Measurements from ENCODE around the gene BTD. TPM values are rescaled to one million over a fixed set of nuclear protein-coding genes. Genes with fewer than 3 reads are reported as not detected.

Gene BTD
- total and polyA plus RNA-seq, 2 donors (not counting 3 experiments of a cell fraction or from before 2014, with no cell fraction given) = 20.3 to 32.2 TPM

DNA sequence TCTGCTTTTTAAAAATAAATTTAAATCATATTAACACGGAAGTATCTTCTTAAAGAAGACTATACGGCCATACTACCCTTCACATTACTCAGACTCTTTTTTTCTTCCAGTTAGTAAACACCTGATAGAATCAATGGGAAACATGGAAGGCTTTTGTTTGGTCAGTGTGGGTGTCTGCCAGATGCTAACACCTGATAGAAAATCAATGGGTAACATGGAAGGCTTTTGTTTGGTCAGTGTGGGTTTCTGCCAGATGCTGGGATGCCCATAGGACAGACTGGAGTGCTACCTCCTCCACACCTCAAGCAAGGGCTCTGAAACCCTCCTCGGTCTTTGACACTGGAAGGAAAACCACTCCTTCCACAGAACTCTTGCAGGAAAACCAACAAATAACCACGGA, 29.4 kb upstream of the BTD start:
- no peaks in the 10 kb centered on the region for H3K27me3 ChIP-seq (ENCODE audit: control insufficient read depth in 2 of 2, insufficient read depth in 2 of 2, low read length in 2 of 2)
- no peak overlapping the region for H3K9ac ChIP-seq (replicated peaks; ENCODE audit: extremely low read depth, insufficient read depth, low read length)
- CTCF ChIA-PET = no interaction called here
- TF ChIP-seq MYC (IDR thresholded peaks at IDR 0.05; ENCODE audit: low read depth, low read length) = no peak
- TF ChIP-seq, protein P1, sequence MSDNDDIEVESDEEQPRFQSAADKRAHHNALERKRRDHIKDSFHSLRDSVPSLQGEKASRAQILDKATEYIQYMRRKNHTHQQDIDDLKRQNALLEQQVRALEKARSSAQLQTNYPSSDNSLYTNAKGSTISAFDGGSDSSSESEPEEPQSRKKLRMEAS (IDR thresholded peaks at IDR 0.05; ENCODE audit: insufficient read depth, insufficient read length) = no peak
- TF ChIP-seq FOS (IDR thresholded peaks at IDR 0.05; ENCODE audit: borderline replicate concordance, insufficient read depth, low read length) = no peak
- TF ChIP-seq, protein P2, sequence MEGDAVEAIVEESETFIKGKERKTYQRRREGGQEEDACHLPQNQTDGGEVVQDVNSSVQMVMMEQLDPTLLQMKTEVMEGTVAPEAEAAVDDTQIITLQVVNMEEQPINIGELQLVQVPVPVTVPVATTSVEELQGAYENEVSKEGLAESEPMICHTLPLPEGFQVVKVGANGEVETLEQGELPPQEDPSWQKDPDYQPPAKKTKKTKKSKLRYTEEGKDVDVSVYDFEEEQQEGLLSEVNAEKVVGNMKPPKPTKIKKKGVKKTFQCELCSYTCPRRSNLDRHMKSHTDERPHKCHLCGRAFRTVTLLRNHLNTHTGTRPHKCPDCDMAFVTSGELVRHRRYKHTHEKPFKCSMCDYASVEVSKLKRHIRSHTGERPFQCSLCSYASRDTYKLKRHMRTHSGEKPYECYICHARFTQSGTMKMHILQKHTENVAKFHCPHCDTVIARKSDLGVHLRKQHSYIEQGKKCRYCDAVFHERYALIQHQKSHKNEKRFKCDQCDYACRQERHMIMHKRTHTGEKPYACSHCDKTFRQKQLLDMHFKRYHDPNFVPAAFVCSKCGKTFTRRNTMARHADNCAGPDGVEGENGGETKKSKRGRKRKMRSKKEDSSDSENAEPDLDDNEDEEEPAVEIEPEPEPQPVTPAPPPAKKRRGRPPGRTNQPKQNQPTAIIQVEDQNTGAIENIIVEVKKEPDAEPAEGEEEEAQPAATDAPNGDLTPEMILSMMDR (IDR thresholded peaks at IDR 0.05; ENCODE audit: extremely low read depth in 1 of 2, insufficient read depth in 1 of 2, low read depth in 1 of 2, low read length in 2 of 2) = no peak
- no peak for TF ChIP-seq GATA2 (IDR thresholded peaks at IDR 0.05; ENCODE audit: insufficient read depth, insufficient read length, low read depth, low read length)
- H3K79me2 ChIP-seq (ENCODE audit: control insufficient read depth, insufficient read depth, low read length) = no peaks in the 10 kb centered on the region
- DNase-seq (ENCODE audit: low read depth, low spot score) = no peak
- no peak overlapping the region for H2AFZ ChIP-seq (ENCODE audit: low read depth, low read length)
- no peak overlapping the region for H3K4me3 ChIP-seq (replicated peaks in 1 of 3; ENCODE audit: insufficient read depth in 1 of 3, low read depth in 1 of 3, low read length in 3 of 3)
- peaks cover 4 to 7% of the 10 kb centered on the region in 2 experiments for H3K36me3 ChIP-seq (ENCODE audit: control insufficient read depth in 2 of 2, extremely low read depth in 1 of 2, insufficient read depth in 2 of 2, low read length in 2 of 2)
- dilution Hi-C loops (cut with MboI; ENCODE audit: extremely low pct_ligation_motif_present, low sequenced_read_pairs) (no loop called here), intact Hi-C loops (cut with micrococcal nuclease) (no loop called here)
- no peaks in the 10 kb centered on the region for H4K20me1 ChIP-seq (replicated peaks; ENCODE audit: control insufficient read depth, extremely low read depth, insufficient read depth, low read length)
- no peak for FAIRE-seq
- BruUV-seq (replicated peaks) = no TSS peak
- H3K9me3 ChIP-seq (replicated peaks; ENCODE audit: control insufficient read depth, insufficient read depth, low read length) = no peaks in the 10 kb centered on the region
- H3K27ac ChIP-seq (ENCODE audit: insufficient read depth, low read depth, low read length) = no peak overlapping the region
- H3K4me2 ChIP-seq (ENCODE audit: insufficient read depth, low read length) = no peak overlapping the region
- POLR2A ChIA-PET = no interaction called here
- no peaks in the 10 kb centered on the region for H3K4me1 ChIP-seq (ENCODE audit: control insufficient read depth, extremely low read depth, insufficient read depth, low read length)
- no peaks in the 10 kb centered on the region for H3K9me1 ChIP-seq (replicated peaks; ENCODE audit: control insufficient read depth, extremely low read depth, insufficient read depth, low read length)

DNA sequence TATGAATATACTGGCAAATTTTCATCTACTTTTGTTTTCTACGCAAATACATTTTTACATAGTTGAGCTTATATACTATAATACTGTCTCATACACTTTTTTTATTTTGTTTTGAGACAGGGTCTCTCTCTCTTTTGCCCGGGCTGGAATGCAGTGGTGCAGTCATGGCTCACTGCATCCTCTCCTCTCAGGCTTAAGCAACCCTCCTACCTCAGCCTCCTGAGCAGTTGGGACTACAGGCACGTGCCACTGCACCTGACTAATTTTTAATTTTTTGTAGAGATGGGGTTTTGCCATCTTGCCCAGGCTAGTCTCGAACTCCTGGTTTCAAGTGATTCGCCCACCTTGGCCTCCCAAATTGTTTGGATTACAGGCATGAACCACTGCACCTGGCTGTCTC, 26.1 kb upstream of the BTD start:
- no peak for DNase-seq (ENCODE audit: low read depth, low spot score)
- no peaks in the 10 kb centered on the region for H3K27me3 ChIP-seq (ENCODE audit: control insufficient read depth in 2 of 2, insufficient read depth in 2 of 2, low read length in 2 of 2)

More for the DNA sequence above, 26.1 kb upstream of the BTD start:
- no TSS peak for BruUV-seq (replicated peaks)
- Histone ChIP-seq H3K36me3 (ENCODE audit: control insufficient read depth in 2 of 2, extremely low read depth in 1 of 2, insufficient read depth in 2 of 2, low read length in 2 of 2) (peaks cover 2% of the 10 kb centered on the region in 2 experiments), H2AFZ (ENCODE audit: low read depth, low read length) (no peak overlapping the region), H3K9ac (replicated peaks; ENCODE audit: extremely low read depth, insufficient read depth, low read length) (no peak overlapping the region), H3K9me3 (replicated peaks; ENCODE audit: control insufficient read depth, insufficient read depth, low read length) (no peaks in the 10 kb centered on the region), H3K9me1 (replicated peaks; ENCODE audit: control insufficient read depth, extremely low read depth, insufficient read depth, low read length) (no peaks in the 10 kb centered on the region), H3K4me2 (ENCODE audit: insufficient read depth, low read length) (no peak overlapping the region), H3K4me3 (replicated peaks in 1 of 3; ENCODE audit: insufficient read depth in 1 of 3, low read depth in 1 of 3, low read length in 3 of 3) (no peak overlapping the region), H3K79me2 (ENCODE audit: control insufficient read depth, insufficient read depth, low read length) (no peaks in the 10 kb centered on the region), H3K4me1 (ENCODE audit: control insufficient read depth, extremely low read depth, insufficient read depth, low read length) (no peaks in the 10 kb centered on the region), H4K20me1 (replicated peaks; ENCODE audit: control insufficient read depth, extremely low read depth, insufficient read depth, low read length) (no peaks in the 10 kb centered on the region), H3K27ac (ENCODE audit: insufficient read depth, low read depth, low read length) (no peak overlapping the region)
- POLR2A ChIA-PET = no interaction called here
- dilution Hi-C loops (cut with MboI; ENCODE audit: extremely low pct_ligation_motif_present, low sequenced_read_pairs) (no loop called here), intact Hi-C loops (cut with micrococcal nuclease) (no loop called here)
- CTCF ChIA-PET = no interaction called here
- FAIRE-seq = no peak
- TF ChIP-seq MYC (IDR thresholded peaks at IDR 0.05; ENCODE audit: low read depth, low read length) (no peak), GATA2 (IDR thresholded peaks at IDR 0.05; ENCODE audit: insufficient read depth, insufficient read length, low read depth, low read length) (no peak), JUN (IDR thresholded peaks at IDR 0.05; ENCODE audit: borderline replicate concordance, insufficient read depth, insufficient read length, low read depth) (no peak), POLR2AphosphoS5 (IDR thresholded peaks at IDR 0.05; ENCODE audit: insufficient read depth, low read depth, low read length) (no peak), EZH2 (IDR thresholded peaks at IDR 0.05; ENCODE audit: borderline replicate concordance, low read depth, low read length, severe bottlenecking) (no peak), FOS (IDR thresholded peaks at IDR 0.05; ENCODE audit: borderline replicate concordance, insufficient read depth, low read length) (no peak), POLR2A (IDR thresholded peaks at IDR 0.05; ENCODE audit: low read depth, low read length) (no peak)
- TF ChIP-seq, protein P2 (IDR thresholded peaks at IDR 0.05; ENCODE audit: extremely low read depth in 1 of 2, insufficient read depth in 1 of 2, low read depth in 1 of 2, low read length in 2 of 2) = no peak
- TF ChIP-seq, protein P1 (IDR thresholded peaks at IDR 0.05; ENCODE audit: insufficient read depth, insufficient read length) = no peak

All from endothelial cell of umbilical vein (primary cell).